HG03521 (cell line): ENCODE results near the gene NUP214.
"Not testable (repeated sequence)": the region's sequence is repeated elsewhere in the genome, so short reads cannot be mapped to it uniquely, and the experiment has no call there.

Source experiments
- ATAC-seq: cut with Tn5 transposase; IDR thresholded peaks from one replicate; pipeline ENCODE4 v1.9.1; 2021; ENCODE audit warnings: mild to moderate bottlenecking, moderate library complexity; ENCODE audit not compliant: unreplicated experiment

The NUP214 gene

DNA sequence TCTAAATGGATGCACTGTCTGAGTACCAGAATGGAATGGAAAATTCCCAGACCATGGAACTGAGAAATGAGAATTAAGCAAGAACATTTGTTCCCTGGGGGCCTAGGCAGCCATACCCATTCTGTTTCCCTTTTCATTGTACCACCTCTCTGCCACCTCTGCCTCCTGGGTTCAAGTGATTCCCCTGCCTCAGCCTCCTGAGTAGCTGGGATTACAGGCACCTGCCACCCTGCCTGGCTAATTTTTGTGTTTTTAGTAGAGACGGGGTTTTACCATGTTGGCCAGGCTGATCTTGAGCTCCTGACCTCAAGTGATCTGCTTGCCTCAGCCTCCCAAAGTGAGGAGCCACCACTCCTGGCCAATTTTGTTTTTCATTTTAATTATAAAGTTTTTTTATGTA lies 33.3 kb downstream of the NUP214 start:
- ATAC-seq, result not testable (repeated sequence)

- no peak for ATAC-seq
These were observed 35.2 kb downstream of the NUP214 start for GRCh38 chr9:131160416-131161112.

GRCh38 chr9:131161585-131161984 lies 36.2 kb downstream of the NUP214 start:
- no peak for ATAC-seq

- ATAC-seq, result no peak
These were observed 37.5 kb downstream of the NUP214 start for GRCh38 chr9:131162886-131163285.

DNA sequence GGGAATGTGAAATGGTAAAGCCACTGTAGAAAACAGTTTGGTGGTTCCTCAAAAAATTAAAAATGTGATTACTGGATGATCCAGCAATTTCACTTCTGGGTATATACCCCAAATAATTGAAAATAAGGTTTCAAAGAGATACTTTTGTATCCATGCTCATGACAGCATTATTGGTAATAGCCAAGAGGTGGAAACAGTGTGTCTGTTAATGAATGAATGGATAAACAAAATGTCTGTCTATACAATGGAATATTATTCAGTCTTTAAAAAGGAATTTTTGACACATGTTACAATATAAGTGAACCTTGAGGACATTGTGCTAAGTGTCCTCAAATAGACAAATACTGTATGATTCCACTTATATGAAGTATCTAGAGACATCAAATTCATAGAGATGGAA lies 40.1 kb downstream of the NUP214 start:
- ATAC-seq, result no peak

DNA sequence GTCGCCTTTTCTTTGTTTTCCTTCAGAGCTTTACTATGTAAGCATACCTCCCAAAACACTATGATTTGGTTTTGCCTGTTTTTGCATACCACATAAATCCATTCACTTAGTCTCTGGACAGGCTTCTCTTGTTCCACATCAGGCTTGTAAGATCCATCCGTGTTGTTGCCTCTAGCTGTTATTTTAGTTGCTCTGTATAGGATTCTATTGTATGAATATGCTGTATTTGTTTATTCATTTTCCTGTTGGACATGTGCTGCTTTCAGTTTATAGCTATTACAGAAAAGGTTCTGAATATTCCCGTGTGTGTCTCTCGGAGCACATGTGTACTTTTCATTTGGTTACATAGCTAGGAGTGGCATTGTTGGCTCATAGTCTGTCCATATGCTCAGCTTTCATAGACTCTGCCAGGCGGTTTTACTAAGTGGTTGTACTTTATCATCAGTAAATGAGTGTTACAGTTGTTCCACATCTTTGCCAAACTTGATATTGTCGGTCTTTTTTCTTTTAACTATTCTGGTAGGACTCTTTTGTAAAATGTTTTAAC lies 41.8 kb downstream of the NUP214 start:
- no peak for ATAC-seq

DNA sequence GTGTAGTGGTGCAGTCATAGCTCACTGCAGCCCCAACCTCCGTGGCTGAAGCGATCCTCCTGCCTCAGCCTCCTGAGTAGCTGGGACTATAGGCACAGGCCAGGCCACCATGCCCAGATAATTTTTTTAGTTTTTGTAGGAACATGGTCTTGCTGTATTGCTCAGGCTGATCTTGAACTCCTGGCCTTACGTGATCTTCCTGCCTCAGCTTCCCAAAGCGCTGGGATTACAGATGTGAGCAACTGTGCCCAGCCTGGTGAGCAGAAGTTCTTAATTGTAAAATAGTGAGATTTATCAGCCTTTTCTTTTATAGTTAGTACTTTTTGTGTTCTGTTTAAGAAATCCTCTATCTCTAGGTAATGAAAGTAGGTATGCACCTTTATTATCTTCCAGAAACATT lies 42.5 kb downstream of the NUP214 start:
- no peak for ATAC-seq

GRCh38 chr9:131169563-131170240 lies 44.3 kb downstream of the NUP214 start:
- no peak for ATAC-seq

DNA sequence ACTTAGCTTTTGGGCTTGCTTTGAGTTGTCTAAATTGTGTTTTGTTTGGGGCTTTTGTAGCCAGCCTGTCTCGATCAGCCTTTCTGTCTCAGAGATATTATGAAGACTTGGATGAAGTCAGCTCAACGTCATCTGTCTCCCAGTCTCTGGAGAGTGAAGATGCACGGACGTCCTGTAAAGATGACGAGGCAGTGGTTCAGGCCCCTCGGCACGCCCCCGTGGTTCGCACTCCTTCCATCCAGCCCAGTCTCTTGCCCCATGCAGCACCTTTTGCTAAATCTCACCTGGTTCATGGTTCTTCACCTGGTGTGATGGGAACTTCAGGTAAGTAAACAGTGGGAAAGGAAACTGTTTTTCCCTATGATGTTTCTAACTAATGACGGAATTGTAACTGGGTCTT lies 48.6 kb downstream of the NUP214 start:
- ATAC-seq, result no peak

DNA sequence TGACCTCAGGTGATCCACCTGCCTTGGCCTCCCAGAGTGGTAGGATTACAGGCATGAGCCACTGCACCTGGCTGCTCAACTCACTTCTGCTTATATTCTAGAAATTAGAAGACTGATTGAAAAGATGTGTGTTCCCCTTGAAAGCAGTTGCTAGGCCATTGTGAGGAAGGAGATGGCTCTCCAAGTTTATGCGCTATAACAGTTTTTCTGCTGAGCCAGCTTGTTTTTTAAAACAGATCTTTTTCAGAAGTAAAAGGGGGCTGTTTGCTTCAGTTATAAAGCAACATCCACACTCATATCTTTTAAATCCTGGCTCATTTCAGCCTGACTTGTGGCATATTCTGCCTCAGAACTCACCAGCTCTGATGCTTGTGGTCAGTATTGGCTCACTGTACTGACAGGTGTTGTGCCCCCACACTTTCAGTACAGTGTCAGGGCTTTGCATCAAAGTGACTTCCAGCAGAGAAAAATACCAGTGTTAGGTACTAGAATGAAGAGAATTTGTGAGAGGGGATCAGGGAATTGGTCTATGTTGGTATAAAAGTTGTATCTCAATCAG lies 49.4 kb downstream of the NUP214 start:
- no peak for ATAC-seq

- ATAC-seq, result no peak
These were observed 52.5 kb downstream of the NUP214 start for GRCh38 chr9:131177898-131178297.

DNA sequence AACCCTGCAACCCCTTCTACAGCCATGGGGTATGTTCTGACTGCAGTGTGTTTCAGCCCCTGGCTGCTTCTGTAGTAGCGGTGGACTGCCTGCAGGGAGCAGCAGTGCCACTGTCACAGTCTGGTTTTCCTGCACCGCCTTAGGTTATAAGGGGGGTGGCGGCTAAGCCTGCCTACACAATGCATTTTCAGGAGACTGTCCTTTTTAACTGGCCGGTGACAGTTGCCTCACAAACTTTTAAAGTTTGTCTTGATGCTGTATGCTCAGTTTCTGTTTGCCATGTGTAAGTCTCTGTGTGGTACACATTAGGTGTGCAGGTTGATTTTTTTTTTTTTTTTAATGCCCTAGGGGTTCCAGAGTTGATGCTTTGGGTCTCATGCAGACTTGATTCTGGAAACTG lies 53.0 kb downstream of the NUP214 start:
- no peak for ATAC-seq

DNA sequence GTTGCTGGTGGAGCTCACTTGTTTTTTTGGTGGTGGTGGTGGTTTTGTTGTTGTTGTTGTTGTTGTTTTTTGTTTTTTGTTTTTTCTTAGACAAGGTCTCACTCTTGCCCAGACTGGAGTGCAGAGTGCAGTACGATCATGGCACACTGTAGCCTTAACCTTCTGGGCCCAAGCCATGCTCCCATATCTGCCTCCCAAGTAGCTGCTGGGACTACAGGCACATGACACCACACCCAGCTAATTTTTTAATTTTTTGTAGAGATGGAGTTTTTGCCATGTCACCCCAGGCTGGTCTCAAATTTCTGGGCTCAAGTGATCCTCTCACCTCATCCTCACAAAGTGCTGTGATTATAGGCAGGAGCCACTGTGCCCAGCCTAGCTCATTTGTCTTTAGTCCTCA lies 53.5 kb downstream of the NUP214 start:
- no peak for ATAC-seq

- no peak for ATAC-seq
These were observed 54.3 kb downstream of the NUP214 start for GRCh38 chr9:131179561-131180219.

DNA sequence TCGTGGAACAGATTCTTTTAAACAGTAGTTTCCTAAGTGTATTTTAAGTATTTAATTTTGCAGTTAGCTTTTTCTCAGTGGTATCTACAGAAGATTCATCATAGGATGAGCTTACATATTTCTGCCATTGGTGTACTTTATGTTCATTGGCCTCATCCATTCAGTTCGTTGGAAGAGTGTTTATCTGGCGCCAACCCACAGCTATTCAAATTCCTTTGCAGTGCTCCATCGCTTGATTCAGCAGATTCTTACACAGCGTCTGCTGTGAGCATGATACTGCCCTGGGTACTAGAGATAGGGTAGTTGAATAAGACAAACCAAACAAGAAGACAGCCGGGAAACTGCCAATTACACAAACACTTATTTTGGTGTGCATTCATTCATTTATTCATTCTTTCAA lies 55.1 kb downstream of the NUP214 start:
- ATAC-seq, result no peak

- ATAC-seq, result no peak
These were observed 55.8 kb downstream of the NUP214 start for GRCh38 chr9:131181091-131181681.

DNA sequence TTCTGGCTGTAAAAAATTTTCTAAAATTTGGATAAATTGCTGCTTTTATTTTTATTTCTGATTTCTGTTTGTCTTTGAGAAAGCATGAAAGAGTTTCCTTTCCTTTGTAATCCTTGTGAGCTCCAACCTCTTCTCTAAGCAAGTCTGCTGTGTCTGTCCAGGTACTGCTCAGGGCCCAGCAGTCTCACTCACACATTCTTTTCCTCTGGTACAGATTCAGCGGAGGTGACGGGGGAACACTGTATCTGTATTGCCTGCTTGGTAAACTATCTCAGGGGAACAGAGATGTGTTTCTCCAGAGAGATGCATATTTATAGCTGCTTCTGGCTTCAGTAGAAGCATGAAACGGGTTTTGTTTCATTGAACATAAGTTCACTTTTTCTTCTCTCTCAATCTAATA lies 60.5 kb downstream of the NUP214 start:
- no peak for ATAC-seq

DNA sequence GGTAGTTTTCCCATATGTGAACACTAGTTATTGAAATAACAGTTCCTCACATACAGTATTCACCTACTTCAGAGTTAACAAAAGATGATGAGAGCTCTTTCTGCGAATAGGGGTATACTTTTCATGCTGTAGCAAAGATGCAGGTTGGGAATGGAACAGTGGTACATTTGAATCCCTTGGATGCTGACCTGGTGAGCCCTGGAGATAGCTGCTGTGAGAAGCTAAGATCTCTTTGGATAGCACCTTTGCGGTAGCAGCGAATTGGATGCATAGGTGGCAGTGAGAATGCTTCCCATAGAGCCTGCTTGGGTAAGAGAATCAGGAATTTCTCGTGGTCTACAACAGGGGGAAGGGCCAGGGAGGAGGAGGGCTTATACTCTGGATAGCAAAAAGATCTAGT lies 61.2 kb downstream of the NUP214 start:
- ATAC-seq, result no peak

GRCh38 chr9:131187957-131188356 lies 62.6 kb downstream of the NUP214 start:
- no peak for ATAC-seq

GRCh38 chr9:131188976-131189375 lies 63.6 kb downstream of the NUP214 start:
- no peak for ATAC-seq

GRCh38 chr9:131190191-131190590 lies 64.8 kb downstream of the NUP214 start:
- ATAC-seq, result no peak
